Parathyroid adenoma (tissue), 2 donors: ENCODE measurements around the gene CDHR2.

Experiments used
- H2AFZ ChIP-seq: fragments of 300-600 bp; sonication (generic); one replicate; pipeline ENCODE4 v1.7.0; 2017; ENCODE audit warnings: antibody characterized with exemption, mild to moderate bottlenecking
- H3K27ac ChIP-seq: fragments of 300-600 bp; sonication (generic); one replicate; pipeline ENCODE4 v1.7.0; 2017
- H3K27me3 ChIP-seq: fragments of 300-600 bp; sonication (generic); one replicate; pipeline ENCODE4 v1.7.0; 2017; ENCODE audit warnings: low read length; ENCODE audit not compliant: control insufficient read depth, insufficient read depth
- H3K36me3 ChIP-seq: fragments of 300-600 bp; sonication (generic); one replicate; pipeline ENCODE4 v1.7.0; 2017; ENCODE audit warnings: low read length; ENCODE audit not compliant: control insufficient read depth, insufficient read depth
- H3K4me1 ChIP-seq: fragments of 300-600 bp; sonication (generic); one replicate; pipeline ENCODE4 v1.7.0; 2017; ENCODE audit warnings: control low read depth
- H3K4me2 ChIP-seq: fragments of 300-600 bp; sonication (generic); one replicate; pipeline ENCODE4 v1.7.0; 2017; ENCODE audit warnings: low read length
- H3K4me3 ChIP-seq: fragments of 300-600 bp; sonication (generic); one replicate; pipeline ENCODE4 v1.7.0; 2017; ENCODE audit warnings: low read depth, low read length
- H3K79me2 ChIP-seq: fragments of 300-600 bp; sonication (generic); one replicate; pipeline ENCODE4 v1.7.0; 2017; ENCODE audit warnings: control low read depth
- H3K9ac ChIP-seq: fragments of 300-600 bp; sonication (generic); one replicate; pipeline ENCODE4 v1.7.0; 2017; ENCODE audit warnings: mild to moderate bottlenecking
- H3K9me3 ChIP-seq: fragments of 300-600 bp; sonication (generic); one replicate; pipeline ENCODE4 v1.7.0; 2017; ENCODE audit warnings: low read length; ENCODE audit not compliant: control insufficient read depth
- TF ChIP-seq, protein P1 (sequence below): fragments of 300-600 bp; sonication (generic); IDR thresholded peaks from one replicate; pipeline ENCODE4 v1.7.0; 2017; ENCODE audit warnings: antibody characterized with exemption, mild to moderate bottlenecking
- donor health status: primary hyperparathyroidism.

The CDHR2 gene

DNA sequence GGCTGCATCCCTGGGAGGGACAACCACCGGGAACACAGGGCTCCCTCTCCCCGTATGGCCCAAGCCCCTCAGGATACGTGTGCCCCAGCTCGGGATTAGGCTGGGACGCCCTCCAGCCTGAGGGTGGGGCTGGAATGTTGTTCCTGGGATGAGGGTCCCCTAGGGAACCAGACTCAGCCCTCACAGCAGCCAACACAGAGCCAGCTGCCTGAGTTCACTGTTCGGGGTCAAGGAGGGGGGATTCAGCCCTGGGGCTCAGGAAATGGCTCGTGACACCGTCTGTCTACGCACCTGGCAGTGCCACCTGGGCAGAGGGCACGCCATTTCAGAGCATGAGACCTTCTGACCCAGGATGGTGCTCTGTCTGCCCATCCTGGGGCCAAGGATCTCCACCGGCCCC lies 20.8 kb upstream of the CDHR2 start:
- no peaks in the 10 kb centered on the region for H3K4me1 ChIP-seq
- no peak overlapping the region for H3K9ac ChIP-seq
- H3K4me2 ChIP-seq, result no peak overlapping the region
- TF ChIP-seq, protein P1, sequence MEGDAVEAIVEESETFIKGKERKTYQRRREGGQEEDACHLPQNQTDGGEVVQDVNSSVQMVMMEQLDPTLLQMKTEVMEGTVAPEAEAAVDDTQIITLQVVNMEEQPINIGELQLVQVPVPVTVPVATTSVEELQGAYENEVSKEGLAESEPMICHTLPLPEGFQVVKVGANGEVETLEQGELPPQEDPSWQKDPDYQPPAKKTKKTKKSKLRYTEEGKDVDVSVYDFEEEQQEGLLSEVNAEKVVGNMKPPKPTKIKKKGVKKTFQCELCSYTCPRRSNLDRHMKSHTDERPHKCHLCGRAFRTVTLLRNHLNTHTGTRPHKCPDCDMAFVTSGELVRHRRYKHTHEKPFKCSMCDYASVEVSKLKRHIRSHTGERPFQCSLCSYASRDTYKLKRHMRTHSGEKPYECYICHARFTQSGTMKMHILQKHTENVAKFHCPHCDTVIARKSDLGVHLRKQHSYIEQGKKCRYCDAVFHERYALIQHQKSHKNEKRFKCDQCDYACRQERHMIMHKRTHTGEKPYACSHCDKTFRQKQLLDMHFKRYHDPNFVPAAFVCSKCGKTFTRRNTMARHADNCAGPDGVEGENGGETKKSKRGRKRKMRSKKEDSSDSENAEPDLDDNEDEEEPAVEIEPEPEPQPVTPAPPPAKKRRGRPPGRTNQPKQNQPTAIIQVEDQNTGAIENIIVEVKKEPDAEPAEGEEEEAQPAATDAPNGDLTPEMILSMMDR, result no peak
- no peak overlapping the region for H2AFZ ChIP-seq
- H3K27me3 ChIP-seq, result no peaks in the 10 kb centered on the region
- H3K36me3 ChIP-seq, result no peaks in the 10 kb centered on the region
- H3K9me3 ChIP-seq, result no peaks in the 10 kb centered on the region
- no peak overlapping the region for H3K27ac ChIP-seq
- no peak overlapping the region for H3K4me3 ChIP-seq
- H3K79me2 ChIP-seq, result peaks cover 3% of the 10 kb centered on the region

- H2AFZ ChIP-seq, result no peak overlapping the region
- no peak overlapping the region for H3K4me2 ChIP-seq
- TF ChIP-seq, protein P1, result no peak
- H3K36me3 ChIP-seq, result no peaks in the 10 kb centered on the region
- H3K79me2 ChIP-seq, result peaks cover 7% of the 10 kb centered on the region
- no peak overlapping the region for H3K27ac ChIP-seq
- H3K4me1 ChIP-seq, result peaks cover 3% of the 10 kb centered on the region
- no peaks in the 10 kb centered on the region for H3K27me3 ChIP-seq
- no peak overlapping the region for H3K9ac ChIP-seq
- no peaks in the 10 kb centered on the region for H3K9me3 ChIP-seq
- no peak overlapping the region for H3K4me3 ChIP-seq
Observed at GRCh38 chr5:176528761-176529115, 20.4 kb upstream of the CDHR2 start.

DNA sequence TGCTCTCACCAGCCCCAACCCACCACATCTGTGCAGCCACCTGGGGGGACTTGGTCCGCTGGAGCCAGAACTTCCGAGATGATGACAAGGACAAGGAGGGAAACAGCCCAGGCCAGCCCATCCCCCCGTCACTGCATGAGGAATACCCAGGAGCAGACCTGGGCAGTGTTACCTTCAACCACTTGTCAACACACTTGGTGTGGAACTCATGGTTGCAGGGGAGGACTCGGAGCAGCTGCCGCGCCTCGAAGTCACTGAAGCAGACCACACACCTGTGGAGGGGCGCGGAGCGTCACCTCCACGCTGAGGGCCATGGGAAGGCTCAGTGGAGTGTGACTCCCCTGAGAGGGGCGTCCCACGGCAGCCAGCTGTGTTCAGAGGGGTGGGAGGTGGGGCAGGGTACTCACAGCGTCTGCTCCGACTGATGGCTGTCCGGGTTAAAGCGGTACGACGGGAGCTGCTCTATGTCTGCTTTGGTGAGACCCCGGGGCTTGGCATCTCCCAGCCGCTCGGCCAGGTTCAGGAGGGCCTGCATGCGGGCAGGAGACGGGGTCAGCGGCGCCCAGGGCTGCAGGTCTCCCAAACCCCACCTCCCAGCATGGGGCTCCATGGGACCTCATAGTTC lies 19.9 kb upstream of the CDHR2 start:
- Histone ChIP-seq H3K9ac (no peak overlapping the region), H3K27me3 (no peaks in the 10 kb centered on the region), H3K4me1 (peaks cover 8% of the 10 kb centered on the region), H3K27ac (no peak overlapping the region), H3K36me3 (no peaks in the 10 kb centered on the region), H3K79me2 (peaks cover 7% of the 10 kb centered on the region), H3K4me2 (no peak overlapping the region), H3K4me3 (no peak overlapping the region), H2AFZ (no peak overlapping the region), H3K9me3 (no peaks in the 10 kb centered on the region)
- TF ChIP-seq, protein P1, result no peak

- no peak overlapping the region for H3K4me2 ChIP-seq
- no peak overlapping the region for H3K27ac ChIP-seq
- no peak overlapping the region for H2AFZ ChIP-seq
- H3K9ac ChIP-seq, result no peak overlapping the region
- no peaks in the 10 kb centered on the region for H3K27me3 ChIP-seq
- no peak overlapping the region for H3K4me3 ChIP-seq
- TF ChIP-seq, protein P1, result no peak
- no peaks in the 10 kb centered on the region for H3K9me3 ChIP-seq
- peaks cover 7% of the 10 kb centered on the region for H3K79me2 ChIP-seq
- no peaks in the 10 kb centered on the region for H3K36me3 ChIP-seq
- peaks cover 13% of the 10 kb centered on the region for H3K4me1 ChIP-seq
Observed at GRCh38 chr5:176529741-176530141, 19.4 kb upstream of the CDHR2 start.

DNA sequence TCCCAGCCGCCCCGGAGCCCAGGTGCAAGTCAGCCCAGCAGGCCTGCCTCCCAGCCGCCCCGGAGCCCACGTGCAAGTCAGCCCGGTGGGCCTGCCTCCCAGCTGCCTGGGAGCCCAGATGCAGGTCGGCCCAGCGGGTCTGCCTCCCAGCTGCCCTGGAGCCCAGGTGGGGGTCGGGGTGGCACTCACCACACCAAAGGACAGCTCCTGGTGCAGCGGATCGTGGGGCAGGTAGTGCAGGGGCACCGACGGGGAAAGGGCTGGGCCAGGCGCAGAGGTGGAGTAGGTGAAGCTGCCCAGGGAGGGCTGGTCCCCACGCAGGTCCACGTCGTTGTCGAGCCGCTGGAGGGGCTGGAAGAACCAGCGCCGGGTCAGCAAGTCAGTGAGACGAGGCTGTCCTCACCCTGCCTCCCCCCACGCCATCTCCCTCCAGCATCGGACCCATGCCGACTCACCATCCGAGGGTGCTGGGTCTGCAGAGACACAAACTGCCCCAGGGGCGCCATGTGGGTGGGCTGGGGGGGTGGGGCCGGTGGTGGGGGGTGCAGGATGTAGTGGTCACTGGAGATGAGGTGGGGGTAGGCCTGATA lies 18.7 kb upstream of the CDHR2 start:
- Histone ChIP-seq H3K27ac (no peak overlapping the region), H2AFZ (no peak overlapping the region), H3K4me3 (no peak overlapping the region), H3K4me1 (peaks cover 20% of the 10 kb centered on the region), H3K4me2 (no peak overlapping the region), H3K36me3 (no peaks in the 10 kb centered on the region), H3K9ac (no peak overlapping the region), H3K9me3 (no peaks in the 10 kb centered on the region), H3K27me3 (no peaks in the 10 kb centered on the region), H3K79me2 (peaks cover 10% of the 10 kb centered on the region)
- TF ChIP-seq, protein P1, result no peak
